M059J (cell line): ENCODE data around the gene ADK. TPM values are rescaled to one million over a fixed set of nuclear protein-coding genes. Genes with fewer than 3 reads are reported as not detected.
"Not testable (repeated sequence)": the region's sequence is repeated elsewhere in the genome, so short reads cannot be mapped to it uniquely, and the experiment has no call there.

ENCODE experiments used
- DNase-seq: peaks from one replicate; pipeline ENCODE4 v3.0.0-alpha.2; 2012; ENCODE audit warnings: low read depth
- total RNA-seq: library from RNA; depleted of rRNA; stranded (reverse); fragments of >200 nt; shearing (Covaris generic); gene quantifications from 2 replicates; pipeline ENCODE4 v1.2.3, GENCODE V29; 2014

The ADK gene
- total RNA-seq, 1 experiment from 2014 or later: 72.7 TPM

DNA sequence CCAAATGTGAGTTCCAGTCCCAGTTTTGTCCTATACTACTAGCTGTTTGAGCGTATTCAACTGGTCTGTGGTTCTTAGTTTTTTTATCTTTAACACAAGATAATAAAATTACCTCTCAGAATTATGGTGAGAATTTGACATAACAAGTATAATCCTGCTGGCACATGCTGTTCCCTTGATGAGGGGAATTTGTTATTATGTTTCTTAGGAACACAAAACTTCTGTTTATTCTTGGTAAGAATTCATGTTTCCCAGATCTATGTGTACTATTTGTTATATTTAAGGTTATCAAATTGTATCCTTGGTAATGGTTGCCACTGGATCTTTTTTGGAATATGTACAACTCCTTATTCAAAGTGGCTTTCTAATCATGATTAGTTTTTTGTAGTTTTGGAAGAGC, 335.6 kb downstream of the ADK start:
- no peak for DNase-seq

DNA sequence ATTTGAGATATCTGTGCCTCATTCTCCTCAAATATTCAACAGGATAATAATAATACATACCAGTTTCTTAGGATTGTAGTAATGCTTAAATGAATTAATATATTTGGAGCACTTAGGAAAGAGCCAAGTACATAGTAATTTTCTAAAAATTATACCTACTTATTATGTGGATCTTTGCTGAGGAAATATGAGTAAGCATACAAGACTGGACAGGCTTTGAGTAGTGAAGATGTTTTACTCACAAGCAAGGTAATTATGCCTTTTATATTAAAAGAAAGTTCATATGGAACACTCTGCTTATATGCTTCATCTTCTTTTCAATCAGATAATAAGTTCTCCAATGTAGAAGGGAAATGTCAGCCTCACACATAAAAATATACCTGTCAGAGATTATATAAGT, 337.9 kb downstream of the ADK start:
- no peak for DNase-seq

DNA sequence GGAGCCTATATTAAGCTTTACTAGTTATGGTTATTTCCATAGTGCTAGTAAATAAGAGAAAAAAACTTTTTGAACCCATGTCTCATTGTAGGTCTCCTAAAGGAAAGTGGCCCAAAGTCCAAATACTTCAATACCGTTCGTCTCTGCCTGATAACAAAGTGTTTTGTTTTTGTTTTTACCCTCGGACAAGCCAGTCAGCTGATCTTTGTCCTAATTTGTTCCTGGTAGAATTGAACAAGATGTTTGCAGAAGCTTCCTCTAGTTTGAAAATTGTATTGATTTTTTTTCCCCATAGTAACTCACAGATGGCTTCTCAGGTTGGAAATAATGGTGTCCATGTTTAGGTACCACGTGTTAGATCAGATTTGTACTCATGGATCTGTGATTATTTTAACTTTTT, 339.5 kb downstream of the ADK start:
- DNase-seq: no peak

DNA sequence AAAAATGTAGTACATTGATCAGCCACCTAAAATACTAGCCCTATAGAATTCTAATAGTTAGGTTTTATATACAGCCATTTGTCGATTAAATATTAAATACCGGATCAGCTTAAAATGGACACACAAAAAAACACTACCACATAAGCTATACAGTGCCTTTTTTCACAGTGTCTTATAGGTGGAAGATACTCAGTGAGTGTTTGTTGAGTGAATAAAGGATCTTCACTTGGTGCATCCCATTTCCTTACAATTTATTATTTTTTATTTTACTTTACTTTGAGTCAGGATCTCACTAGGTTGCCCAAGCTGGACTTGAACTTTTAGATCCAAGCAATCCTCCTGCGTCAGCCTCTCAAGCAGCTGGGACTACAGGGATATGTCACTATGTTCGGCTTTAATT, 340.0 kb downstream of the ADK start:
- no peak for DNase-seq

DNA sequence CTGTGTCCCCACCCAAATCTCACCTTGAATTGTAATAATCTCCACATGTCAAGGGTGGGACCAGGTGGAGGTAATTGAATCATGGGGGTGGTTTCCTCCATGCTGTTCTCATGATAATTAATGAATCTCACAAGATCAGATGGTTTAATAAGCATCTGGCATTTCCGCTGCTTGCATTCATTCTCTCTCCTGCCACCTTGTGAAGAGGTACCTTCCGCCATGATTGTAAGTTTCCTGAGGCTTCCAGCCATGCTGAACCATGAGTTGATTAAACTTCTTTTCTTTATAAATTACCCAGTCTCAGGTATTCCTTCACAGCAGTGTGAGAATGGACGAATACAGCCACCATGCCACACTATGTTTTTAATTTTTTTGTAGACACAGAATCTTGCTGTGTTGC, 345.3 kb downstream of the ADK start:
- DNase-seq: not testable (repeated sequence)

DNA sequence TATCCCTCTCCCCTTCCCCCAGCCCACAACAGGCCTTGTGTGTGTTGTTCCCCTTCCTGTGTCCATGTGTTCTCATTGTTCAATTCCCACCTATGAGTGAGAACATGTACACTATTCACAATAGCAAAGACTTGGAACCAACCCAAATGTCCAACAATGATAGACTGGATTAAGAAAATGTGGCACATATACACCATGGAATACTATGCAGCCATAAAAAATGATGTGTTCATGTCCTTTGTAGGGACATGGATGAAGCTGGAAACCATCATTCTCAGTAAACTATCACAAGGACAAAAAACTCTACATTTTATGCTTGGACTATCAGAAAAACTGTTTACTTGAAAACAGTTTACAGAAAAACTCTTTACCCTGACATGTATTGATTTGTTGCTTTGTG, 347.6 kb downstream of the ADK start:
- not testable (repeated sequence) for DNase-seq

DNA sequence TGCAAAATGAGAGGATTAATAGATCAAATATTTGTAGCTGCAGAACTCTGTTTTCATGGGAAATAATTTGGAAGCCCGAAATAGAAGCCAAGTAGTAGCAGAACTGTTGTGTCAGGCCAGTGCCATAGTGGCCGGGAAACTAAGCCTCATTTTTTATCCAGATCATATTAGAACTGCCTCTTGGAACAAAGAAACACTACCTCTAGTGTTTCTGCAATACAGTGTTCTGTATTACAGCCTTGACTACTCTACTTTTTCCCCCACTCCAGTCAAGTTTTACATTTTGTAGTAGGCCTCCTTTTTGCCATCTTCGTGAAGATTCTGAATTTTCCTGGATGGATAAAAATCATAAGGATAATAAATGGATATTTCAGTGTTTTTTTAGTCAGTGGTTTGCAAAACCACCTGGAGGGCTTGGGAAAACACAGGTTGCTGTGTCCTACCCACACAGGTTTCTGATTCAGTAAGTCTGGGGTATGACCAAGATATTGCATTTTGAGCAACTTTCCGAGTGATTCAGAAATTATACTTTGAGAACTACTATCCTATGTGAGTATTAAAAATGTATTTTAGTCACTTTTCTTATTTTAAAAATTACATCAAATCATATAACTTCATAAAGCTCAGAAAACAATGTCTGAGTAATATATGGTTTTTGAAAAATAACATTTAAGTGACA, 349.1 kb downstream of the ADK start:
- no peak for DNase-seq

DNA sequence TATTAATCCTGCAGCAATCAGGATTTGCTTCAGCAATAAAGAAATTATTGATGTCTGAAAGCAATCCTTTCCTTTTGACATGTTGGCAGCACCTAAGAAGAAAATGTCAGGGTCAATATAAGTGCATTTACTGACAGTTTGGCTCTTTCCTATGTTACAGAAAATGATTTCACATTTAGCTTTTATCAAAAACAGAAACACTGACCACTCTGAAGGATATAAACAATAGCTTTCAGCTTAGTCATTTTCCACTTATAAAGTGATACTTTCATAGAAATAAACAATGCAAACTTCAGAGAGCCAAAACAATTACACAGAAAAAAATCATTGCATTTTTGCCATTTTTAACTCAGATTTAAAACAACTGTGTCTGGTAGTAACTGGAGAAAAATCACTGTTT, 349.8 kb downstream of the ADK start:
- peak; percentile 42 for DNase-seq

DNA sequence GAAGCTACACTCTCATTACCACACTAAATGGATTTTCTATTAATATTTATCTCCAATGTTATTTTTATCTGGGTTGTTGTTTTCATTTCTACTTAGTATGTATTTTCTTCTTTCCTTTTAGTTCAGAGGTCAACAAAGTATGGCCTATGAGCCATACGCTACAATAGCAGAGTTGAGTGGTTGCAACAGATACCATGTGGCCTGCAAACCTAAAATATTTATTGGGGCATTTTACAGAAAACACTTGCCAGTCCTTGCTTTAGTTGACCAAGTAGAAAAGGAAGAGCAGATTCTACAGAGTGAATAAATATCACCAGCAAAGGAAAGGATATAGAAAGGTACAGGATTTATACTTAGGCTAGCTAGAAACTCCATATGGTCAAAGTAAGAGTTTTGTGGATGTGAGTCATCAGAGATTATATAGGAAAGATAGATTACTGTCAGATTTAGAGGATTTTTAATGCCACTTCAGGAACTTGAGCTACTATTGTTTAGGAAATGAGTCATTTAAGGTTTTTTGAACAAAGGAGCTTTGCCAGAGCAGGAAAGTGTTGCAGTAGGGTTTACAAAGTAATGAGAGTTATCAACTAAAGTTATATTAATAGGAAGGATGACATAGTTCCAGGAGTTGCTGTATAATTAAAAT, 352.1 kb downstream of the ADK start:
- DNase-seq: peak; percentile 73

DNA sequence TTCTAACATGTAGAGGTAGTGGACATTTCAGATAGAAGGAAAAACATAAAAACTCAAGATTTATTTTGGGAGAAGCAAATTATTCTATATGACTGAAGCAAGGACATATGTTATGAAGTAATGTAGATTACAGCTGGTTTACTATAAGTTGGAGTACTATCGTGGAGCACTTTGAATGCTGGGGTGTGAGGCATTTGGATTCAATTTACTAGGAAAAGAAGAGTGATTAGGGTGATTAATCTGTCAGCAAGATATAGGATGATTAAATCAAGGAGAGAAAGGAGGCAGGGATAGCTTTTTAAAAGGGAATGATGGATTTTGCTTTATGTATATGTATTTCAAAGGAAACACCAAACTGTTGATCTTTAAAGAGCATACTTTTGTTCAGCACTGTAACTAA, 356.9 kb downstream of the ADK start:
- no peak for DNase-seq

DNA sequence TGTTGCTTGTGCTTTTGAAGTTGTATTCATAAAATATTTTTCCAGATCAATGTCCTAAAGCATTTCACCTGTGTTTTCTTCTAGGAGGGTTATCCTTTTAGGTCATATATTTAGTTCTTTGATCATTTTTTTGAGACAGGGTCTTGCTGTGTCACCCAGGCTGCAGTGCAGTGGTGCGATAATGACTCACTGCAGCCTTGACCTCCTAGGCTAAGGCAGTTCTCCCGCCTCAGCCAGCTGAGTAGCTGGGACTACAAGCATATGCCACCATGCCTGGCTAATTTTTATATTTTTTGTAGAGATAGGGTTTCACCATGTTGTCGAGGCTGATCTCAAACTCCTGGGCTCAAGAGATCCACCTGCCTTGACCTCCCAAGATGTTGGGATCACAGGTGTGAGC, 359.6 kb downstream of the ADK start:
- DNase-seq: no peak

DNA sequence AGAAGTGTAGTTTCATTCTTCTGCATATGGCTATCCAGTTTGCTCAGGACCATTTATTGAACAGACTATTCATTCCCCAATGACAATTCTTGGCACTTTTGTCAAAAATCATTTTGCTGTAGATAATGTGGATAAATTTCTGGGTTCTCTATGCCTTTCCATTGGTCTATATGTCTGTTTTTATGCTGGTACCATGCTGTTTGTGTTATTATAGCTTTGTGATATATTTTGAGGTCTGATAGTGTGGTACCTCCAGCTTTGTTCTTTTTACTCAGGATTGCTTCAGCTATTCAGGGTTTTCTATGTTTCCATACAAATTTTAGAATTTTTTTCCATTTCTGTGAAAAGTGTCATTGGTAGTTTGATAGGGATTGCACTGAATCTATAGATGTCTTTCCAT, 360.0 kb downstream of the ADK start:
- DNase-seq: no peak

DNA sequence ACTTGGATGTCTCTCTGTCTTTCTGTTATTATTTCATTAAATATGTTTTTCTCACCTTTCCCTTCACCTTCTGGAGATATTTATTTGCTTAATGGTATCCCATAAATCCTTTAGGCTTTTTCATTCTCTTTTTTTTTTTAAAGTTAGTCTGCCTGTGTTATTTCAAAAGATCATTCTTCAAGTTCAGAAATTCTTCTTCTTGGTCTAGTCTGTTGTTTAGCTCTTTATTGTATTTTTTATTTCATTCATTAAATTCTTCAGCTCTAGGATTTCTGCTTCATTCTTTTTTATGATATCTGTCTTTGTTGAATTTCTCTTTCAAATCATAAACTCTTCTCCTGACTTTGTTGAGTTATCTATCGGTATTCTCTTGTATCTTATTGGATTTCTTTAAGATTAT, 363.3 kb downstream of the ADK start:
- no peak for DNase-seq

DNA sequence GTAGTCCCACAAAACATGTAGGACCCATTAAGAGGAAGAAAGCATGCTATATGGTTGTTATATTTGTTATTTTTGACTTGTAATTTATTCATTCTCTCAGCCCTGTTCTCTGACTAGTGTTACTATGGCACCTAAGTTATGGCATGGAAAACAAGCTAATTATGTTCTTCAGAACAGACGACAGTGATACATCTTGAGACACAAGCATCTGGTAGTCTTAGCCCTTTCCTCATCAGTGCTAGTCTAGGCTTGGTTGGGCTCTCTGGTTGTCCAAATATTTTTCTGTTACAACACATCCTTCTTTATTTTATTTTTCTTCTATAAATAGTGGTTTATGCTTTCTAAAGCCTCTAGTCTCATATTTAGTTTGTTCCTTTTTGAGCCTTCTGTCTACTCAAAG, 367.0 kb downstream of the ADK start:
- DNase-seq: no peak

DNA sequence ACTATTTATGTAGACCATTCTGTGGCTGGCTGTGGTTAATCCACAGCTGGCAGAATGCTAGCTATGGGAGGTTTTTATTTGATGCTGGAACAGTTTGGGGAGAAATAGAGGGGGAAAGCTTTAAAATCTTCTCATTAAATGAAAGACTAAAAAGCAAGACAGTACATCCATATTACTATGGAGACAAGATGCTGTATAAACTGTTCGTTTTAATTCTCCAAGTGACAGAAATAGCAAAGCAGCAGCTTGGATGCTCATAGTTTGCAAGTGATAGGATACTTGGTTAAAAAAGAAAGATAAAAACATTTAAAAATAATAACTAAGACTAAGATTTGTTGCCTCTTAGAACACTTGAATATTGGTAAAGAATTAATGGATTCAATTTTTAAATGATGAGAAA, 370.5 kb downstream of the ADK start:
- DNase-seq: no peak

DNA sequence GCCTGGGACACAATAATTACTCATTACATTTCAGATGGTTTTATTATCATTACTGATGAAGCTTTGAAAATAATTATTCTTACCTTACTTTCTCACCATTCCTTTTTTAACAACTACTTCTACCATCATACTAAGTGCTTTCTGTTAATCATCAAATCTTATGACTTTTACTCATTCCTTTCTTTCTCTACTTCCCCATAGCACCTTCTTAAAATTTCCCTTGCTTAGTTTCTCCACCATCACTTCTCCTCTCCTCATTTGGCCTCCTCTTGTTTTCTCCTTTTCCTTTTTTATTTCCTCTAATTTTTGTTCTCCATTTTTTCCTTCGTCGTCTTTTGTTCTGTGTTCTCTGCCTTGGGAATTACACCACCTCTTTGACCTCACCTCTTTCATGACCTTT, 372.2 kb downstream of the ADK start:
- no peak for DNase-seq

DNA sequence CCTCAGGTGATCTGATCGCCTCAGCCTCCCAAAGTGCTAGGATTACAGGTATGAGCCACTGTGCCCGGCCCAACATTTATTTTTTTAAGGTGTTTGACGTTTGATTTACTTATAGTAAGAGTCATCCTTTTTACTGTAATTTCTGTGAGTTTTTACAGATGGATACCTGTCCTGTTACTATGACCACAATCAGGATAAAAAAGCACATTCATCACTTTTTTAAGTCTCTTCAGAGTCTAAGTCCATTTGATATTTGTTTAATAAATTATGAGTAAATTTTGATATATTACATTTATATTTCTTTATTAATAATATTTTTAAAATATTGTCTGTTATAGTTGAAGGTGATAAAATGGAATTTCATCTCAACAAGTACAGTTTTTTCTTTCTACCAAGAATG, 374.9 kb downstream of the ADK start:
- DNase-seq: no peak

DNA sequence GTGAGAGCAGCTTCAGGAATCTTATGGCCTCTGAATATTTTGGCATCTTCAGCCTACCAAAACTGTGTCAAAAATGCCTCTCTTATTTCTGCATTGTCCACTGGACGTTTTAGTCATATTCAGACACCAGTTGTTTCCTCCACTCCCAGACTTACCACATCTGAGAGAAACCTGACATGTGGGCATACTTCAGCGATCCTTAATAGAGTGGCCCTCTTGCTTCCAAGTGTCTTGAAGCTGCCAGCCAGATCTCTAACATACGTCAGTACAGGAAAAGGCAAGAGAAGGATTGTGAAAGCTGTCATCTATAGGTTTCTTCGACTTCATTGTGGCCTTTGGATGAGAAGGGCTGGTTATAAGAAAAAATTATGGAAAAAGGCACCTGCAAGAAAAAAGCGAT, 376.6 kb downstream of the ADK start:
- DNase-seq: not testable (repeated sequence)

DNA sequence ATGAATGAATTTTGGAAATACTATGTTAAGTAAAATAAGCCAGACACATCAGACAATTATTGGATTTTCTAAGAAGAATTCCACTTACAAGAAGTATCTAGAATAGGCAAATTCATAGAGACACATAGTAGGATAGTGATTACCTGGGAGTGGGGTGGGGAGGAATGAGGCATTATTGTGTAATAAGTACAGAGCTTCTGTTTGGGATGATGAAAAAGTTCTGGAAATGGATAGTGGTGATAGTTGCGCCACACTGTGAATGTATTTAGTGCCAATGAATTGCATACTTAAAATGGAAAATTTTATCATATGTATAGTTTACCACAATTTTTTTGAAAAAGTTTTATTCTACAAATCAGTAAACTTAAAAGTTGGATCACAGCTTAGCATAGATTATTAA, 378.2 kb downstream of the ADK start:
- no peak for DNase-seq

DNA sequence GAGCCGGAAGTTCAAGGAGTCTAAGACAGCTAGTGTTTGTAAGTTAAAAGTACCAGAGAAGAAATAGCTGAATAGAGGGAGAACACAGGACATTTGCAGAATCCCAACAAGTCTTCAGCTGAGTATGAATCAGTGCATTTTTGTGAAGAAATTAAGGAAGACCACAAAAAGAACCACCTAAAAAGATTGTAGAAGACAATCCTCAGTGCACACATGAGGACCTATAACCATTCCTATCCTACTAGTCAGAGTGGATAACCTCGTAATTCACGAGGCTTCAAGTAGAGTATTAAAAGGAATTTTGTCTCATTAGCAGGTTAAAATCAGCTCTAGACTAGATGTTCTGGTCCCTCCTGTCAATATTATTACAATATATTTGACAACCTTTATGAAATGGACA, 380.0 kb downstream of the ADK start:
- DNase-seq: no peak

DNA sequence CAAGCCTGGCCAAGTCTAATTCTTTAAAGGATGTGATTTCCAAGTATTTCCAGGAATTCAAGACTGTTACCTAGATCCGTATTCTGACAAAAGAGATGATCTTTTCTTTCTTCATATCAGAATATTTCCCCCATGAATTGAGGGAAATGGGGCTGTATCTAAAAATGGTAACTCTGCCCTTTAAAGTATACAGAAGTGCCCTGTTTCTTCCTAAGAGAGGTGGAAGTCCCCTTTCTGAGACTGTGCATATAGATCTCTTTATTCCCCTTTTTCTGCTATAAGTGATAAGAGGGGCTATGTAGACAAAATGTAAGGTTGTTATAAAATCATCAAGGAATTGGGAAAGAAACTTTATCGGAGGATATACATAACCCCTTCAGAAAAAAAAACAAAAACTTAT, 388.3 kb downstream of the ADK start:
- DNase-seq: no peak

DNA sequence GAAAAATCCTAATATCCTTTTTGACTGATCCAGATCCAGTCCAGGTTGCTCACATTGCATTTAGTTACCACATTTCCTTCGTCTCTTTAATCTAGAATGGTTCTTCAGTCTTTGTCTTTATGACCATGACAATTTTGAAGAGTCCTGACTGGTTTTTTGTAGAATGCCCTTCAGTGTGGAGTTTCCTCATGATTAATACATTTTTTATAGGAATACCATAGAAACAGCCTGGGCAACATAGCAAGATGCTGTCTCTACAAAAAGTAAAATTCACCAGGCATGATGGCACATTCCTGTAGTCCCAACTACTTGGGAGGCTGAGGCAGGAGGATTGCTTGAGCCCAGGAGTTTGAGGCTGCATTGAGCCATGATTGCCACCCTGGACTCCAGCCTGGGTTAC, 390.4 kb downstream of the ADK start:
- DNase-seq: peak; percentile 12

DNA sequence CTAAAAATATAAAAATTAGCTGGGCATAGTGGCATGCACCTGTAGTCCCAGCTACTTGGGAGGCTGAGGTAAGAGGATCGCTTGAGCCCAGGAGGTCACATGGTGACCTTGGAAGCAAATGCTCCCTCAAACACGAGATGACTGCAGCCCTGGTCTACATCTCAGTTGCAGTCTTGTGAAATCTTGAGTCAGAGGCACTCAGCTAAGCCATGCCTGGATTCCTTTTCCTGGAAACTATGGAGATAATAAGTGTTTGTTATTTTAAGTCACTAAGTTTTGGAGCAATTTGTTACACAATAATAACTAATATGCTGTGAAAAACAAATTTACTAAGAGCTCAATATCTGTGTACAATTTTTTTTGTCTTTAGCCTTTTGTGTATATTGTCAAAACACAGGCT, 391.1 kb downstream of the ADK start:
- peak; percentile 40 for DNase-seq

DNA sequence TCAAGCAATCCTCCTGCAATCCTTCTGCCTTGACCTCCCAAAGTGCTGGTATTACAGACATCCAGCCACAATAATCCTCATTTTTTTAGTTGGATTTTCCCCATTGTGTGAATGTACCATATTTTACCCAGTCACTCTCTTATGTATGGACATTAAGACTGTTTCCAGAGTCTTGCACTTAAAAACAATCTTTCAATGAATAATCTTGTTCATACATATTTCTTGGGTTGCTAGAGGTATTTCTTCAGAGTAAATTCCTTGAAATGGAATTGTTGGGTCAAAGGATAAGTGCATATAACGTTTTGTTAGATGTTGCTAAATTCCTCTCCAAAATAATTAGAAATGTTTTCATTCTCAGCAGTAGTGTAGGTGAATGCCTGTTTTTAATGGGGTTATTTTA, 392.3 kb downstream of the ADK start:
- DNase-seq: no peak
